ENCODE data around the gene HOXA10.

Gene HOXA10

DNA sequence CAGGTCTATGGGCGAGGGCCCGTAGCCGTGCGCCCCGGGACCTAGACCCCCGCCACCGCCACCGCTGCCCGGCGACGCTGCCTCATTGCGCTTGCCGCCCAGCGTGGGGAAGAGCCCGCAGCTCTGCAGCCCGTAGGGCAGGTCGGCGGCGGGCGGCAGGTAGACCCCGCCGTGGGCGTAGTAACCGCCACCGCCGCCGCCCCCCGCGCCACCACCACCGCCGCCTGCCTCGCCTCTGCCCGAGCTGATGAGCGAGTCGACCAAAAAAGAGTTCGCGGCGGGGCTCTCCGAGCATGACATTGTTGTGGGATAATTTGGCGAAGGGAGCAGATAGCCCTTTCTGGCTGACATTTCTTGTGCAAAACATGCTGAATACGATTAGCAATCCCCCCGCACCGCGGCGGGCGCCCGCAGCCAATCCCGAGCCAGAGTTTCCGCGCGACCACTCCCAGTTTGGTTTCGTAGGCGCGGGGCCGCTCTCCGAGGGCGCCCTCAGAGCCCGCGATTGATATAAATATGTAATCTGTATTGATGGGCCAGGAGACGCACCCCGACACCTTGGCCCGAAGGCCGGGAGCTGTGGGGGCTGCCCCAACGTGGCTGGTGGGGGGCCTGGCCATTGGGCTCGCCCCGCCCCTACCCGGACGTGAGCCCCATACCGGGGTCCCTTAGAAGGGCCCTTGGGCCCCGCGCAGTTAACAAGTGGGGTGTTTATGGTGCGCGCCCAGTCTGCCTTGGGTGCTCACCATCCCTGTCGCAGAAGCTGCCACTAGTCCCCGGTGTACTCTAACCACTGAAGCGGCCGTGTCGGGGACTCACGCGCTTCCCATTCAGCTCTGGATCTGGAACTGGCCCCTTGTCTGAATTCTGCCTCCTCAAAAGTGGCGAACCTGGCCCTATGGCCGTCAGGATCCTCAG lies at the start of gene HOXA10:
Gene HOXA10 (minus strand): TSS at position 365 of the 918 bp plus-strand sequence. CDS start 14 bp downstream, at position 351.
- DNase-seq, result no peak

DNA sequence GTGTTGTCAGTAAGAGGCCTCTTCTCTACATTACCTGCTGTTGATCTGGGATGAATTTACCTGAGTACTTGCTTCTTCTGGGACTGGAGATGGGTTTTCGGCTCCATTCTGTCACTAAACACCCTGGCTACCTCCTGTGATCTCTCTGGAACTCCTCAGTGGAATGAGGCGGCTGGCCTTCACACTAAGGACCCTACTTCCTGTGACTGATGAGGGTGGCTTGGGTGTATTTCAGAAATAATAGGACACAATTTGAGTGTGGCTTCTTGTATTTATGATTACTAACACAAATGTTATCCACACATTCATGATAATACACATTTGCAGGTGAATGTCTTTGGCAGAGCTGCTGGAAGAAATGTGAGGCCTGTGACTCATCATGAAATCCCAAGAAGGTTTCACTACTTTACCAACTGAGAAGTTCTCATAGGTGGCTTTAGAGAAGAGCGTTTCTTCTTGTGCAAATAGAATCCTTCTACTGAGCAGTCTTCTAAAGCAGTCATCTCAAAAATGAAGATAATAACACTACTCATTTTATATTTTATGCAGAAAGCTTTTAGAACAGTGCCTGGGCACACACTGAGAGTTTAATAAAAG lies 47.2 kb upstream of the HOXA10 start:
- no peak for DNase-seq

DNA sequence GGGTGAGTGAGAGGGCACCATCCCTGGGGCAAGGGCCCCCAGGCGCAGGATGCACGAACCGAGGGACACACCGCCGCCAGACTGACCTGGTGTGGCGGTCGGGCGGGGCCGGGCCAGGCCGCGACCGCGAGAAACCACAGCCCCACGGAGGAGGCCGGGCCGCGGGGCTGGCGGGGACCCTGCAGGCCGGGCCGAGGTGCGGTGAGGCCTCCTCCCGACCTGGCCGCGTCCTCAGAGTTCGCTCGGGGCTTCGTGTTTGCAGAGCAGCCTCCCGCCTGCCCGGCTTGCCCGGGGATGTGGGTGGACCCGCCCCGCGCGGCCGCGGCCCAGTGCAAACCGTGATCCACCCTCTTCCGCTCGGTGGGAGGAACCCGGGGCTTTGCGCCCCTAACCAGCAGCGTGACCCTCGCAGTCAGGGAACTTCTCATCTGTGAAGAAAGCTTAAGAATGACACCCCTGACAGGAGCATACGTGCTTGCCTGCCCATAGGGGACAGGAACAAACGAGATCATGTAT lies 46.4 kb upstream of the HOXA10 start:
- no peak for DNase-seq

DNA sequence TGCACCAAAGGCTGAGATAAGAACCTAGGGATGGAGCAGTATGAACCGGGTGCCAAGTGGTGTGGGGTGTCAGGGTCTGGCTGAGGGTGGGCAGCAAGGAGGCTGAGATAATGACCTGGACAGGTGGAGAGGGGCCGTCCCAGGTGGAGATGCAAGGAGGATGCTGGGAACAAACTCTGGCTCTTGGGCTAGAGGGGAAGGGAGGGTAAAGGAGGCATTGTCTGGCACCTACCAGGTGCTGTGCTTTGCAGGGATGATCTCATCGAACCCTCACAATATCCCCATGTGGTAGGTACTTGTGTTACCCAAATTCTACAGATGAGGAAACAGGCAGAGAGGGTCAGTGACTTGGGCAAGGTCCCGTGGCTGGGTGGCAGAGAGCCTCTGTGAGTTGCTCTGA lies 45.7 kb upstream of the HOXA10 start:
- DNase-seq, result no peak

DNA sequence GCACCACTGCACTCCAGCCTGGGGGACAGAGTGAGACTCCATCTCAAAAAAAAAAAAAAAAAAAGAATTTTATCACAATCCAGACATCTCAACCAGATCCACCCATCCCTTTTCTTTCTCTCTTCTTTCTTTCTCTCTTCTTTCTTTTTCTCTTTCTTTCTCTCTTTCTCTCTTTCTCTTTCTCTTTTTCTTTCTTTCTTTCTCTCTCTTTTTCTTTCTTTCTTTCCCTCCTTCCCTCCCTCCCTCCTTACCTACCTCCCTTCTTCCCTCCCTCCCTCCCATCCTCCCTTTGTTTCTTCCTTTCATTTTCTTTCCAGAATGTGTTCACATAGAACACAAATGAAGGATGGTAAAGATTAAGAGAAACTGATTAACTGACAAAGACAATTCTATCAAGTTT lies 43.8 kb upstream of the HOXA10 start:
- no peak for DNase-seq

DNA sequence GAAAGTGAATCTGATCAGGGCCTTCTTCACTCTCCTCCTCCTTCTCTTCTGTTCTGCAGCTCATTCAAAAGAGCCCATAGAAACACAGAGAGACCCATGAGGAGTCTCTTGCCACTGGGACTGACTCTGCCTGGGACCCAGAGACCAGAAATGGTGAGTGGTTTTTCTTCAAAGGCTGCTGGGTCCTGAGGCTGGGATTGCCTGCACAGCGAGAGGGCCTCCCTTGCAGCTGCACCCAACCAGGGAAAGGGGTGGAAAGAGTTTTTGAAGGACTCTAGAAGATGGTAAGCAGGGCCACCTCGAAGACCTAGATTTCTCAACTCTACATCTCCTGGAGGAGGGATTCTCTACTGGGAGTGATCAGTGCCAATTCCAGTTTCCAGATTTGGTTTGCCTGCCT lies 41.2 kb upstream of the HOXA10 start:
- no peak for DNase-seq

DNA sequence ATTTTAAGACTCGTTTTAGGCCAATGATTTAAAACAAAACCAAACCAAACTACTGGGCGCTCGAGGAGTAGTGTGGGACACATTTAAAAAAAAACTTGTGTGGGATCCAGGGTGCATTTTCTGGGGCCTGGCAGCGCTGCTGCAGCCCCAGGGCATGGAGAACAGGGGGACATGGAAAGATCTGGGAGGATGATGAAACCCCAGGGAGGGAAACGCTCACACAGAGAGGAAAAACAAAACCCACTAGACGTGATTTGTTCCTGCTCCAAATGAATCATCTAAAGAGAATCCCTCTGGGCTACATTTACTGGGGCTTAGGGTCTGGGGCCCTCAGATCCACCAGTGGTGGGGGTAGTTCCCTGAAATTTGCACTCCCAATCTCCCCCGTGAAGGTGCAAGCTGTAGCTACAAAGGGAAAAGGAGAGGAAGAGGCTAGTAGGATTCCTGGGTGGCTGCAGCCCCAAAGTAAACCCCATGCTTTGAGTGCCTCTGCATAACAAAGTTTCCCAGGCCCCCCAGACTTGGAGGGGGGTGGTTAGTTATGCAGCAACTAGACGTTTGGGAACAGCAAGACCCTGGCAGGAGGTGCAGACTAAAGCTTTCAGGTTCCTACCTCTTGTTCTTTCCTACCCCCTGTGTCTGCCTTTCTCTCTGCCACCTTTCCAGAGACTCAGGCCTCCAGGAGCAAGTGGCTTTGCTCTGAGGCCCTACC lies 40.3 kb upstream of the HOXA10 start:
- no peak for DNase-seq

DNA sequence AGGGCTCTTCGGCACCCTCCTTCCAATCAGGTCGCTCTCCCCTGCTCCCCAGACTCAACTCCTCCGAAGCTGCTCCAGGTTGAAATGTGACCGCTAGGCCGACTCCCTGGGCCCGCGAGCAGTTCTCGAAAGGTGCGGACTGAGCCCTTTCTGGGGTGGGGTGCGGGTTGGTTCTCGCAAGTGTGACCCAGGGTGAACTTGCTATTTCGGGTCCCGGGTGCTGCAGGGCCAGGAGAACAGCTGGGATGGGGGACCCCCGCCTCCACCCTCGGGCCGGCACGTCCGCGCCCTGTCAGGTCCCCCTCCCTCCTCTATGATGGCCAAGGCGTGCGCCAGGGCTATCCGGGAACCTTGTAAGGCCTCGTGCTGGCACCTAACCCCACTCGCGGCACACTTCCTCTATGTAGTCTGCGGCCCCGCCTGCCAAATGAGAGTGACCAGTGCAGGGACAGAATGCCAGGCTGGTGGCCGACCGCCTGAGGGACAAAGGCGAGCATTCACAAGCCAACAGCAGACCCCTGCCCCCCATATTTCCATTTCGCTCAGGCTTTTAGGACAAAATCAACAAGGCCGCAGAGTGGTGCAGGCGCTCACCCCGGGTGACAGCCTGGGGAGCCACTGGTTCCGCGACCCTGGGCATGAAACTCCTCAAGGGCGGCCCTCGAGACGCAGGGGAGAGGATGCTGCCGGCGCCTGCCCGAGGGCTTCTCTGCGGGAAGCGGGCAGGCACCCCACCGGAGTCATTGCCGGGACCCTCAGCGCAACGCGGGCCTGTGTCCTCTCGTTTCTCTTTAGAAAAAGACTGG lies 39.5 kb upstream of the HOXA10 start:
- no peak for DNase-seq

DNA sequence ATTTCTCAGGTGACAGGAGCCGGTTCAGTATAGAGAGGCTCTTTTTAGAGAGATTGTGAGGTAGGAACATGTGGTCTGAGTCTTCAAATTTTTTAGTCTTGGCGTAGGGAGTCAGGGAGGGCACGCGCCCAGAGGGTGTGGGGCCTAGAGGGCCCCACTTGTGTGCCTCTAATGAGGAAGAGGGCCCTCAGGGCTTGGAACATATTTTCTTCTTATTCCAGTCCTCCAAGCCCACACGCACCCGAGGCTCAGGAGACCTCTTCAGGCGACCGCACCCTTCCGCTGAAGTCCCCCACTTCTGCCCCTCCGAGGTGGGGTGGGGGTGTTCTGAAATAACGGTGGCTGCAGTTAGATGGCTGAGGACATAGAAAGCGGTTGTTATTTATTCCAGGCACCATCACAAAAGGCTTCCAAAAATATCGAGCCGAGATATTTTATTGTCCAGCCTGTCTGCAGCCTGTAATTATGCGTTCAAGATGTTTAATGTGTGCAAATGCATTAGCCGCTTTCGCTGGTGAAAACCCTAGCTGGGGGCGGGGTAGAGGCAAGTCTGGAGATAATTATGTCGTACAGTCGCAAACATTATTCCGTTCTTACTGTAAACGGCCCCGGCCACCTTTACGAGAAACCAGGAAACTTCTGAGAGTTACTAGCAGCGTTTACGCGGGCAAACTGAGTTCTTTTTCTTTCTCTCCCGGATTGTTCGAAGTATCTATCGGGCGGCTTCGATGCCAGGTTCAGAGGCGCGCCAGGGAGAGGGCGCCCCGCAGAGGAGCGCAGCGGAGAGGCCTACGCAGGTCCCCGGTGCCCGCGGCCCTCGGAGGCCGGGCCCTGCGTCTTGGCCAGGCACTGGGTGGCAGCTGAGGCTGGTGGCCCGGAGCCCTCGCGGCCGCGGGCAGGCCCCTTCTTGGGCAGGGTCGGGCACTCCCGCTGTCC lies 38.6 kb upstream of the HOXA10 start:
- no peak for DNase-seq

DNA sequence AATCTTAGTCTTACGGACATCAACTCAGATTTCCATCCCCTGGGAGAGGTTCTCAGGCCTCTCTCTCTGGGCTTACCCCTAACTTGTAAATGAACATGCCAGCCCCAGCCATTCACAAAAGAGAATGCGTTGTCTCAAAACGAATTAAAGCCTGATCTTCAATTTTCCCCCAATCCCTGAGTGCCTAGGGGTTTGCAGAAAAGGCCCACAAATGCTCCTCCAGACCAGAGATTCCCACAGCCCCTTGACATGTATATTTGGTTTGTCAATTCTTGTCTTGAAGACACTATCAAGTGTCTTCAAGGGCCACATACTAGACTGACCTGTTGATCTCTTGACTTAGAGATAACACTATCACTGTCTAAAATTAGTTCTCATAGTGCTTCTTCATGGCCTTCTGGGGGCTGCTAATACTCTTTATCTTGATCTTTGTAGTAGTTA lies 37.7 kb upstream of the HOXA10 start:
- no peak for DNase-seq

DNA sequence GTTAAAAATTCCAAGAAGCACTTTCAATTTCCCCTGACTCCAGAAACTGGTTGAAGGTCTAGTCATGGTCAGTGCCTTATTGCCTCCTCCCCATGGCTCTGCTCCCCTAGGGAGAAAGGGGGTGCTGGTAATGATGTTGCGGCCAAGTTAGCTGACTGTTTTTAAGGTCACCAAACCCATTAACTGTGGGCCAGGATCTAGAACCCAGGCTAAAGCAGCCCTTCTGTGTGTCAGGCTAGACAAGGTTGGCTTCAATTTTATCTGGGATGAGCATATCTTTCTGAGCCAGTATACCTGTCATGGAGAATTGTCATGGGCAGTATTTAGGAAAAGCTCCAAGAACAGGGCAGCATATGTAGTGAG lies 36.9 kb upstream of the HOXA10 start:
- DNase-seq, result no peak

DNA sequence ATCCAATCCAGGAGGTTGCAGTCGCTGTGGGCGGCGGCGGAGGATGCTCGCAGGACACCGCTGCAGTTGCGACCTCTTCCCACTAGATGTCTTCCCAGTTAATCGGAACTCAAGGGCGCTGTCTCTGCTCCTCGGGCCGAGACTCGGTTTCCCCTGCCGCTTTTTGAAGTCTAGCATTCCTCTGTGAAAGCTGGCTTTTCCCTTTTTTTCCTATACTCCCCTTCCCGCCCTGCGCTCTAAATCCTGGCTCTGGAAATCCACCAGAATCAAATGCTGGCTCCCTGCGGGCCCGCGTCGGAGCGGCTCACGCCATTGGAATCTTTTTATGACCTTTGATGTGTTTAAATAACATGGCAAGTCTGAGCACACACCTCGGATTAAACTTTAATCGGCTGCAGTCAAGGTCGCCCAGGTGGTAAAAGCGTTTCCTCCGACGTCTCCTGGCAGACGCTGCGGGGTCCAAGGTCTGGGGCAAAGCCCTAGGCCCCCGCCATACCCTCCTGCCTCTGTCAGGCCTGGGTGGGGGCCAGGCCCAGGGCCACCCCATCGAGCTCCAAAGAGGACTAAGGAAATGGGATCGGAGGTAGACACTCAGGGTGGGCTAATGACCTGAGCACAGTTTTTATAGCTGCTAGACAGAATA lies 36.4 kb upstream of the HOXA10 start:
- DNase-seq, result no peak

DNA sequence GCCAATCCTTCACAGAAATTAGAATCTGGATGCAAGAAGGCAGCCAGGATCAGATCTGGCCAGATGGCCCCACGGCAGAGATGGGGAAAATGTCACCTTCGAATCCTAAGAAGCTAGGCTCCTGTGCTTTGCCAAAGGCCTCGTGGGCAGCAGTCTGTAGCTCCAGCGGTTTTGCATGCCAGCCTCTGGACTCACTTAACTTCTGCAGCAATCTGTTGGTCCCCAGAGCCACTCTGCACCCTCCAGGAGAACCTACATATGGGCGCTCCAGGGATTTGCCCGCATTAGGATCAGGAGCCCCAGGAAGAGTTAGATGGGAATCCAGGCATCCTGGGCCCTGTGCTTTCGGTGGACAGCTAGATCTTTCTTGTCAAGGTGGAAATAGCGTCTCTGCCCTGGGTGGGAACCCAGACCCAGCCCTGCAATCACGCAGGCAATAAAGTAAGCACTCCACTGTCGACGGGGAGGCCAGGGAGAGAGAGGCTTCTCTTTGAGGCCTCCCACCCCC lies 35.9 kb upstream of the HOXA10 start:
- DNase-seq, result no peak

DNA sequence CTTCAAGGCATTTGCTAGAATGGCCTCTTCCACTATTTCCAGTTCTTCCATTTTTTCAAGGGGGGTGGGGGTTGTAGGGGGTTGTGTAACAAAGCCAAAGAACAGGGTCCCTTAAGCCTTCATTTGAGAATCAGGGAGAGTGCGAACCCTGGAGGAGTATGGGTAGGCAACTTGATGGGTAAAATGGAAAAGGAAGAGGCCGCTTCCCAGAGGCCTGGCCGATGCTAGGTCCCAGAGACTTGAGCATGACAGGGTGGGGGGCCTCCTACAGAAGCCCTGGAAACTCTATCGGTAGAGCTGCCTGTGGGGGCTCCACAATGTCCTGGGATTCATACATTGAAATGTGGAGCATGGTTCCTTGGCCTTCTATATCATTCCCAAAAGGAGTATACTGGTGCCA lies 34.9 kb upstream of the HOXA10 start:
- DNase-seq, result no peak

DNA sequence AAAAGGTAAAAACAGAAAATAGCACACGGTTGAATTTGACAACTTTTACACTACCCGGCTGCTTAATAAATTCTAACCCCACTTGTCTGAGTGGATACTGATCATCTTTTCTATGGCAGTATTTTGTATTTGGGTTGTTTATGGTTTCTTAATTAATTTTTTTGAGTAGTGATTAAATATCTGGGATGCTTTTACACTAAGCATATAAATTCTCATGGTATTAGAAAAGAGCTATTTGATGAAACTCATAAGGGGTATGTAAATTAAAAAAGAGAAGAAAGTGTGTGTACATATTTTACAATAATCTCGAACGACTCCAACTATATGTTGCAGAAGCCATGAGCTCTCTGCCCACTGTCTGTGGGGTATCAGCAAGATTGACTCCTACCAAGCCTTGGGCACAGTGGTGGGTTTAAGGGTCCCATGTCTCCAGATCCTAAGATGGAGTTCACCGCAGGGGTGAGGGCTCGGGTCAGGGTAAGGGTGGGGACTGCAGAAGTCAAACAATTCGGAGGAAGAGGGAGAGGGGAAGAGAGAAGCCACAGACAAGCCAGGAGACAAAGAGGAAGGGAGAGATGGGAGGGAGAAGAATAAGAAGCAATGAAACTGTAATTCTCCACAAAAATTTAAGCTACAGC lies 33.3 kb upstream of the HOXA10 start:
- DNase-seq, result no peak

DNA sequence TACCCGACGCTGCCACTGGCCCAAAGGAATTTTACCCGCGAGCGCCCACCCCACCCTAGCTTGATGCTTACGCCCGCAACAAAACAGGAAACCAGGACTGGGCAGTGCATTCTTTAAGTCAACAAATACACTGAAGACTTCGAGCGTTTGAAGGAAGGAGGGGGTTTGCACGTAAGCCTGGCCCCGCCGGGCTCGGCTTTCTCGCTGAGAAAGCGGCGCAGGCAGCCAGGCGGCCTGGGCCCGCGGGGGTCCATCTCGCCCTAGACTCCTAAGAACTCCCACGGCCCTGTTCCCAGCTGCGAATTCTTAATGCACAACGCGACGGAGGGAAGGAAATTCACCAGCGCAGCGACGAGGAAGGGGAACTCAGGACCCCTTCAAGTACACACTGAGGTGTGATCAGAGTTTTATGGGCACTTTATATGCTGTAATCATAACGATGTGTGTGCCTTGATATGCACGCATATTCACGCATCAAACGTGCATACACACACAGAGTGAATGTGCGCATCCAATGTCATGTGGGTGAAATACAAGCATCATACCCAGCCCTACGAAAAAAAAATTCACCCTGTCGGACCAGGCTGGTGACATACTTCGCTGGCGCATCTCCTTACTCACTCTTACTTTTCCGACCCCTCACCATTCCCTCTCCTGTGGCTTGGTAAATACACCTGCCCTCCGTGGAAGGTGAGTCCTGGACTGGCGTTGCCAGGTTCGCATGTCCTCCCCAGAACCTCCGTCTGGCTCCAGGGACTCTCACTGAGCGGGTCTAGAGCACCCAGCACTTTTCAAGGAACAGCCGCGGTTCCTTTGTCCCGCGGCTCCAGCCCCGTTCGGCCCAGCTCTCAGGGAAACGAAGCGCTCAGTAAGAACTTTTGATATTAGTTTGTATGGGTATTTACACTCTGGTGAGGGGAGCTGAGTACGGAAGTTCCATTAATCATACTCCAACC lies 31.5 kb upstream of the HOXA10 start:
- no peak for DNase-seq

DNA sequence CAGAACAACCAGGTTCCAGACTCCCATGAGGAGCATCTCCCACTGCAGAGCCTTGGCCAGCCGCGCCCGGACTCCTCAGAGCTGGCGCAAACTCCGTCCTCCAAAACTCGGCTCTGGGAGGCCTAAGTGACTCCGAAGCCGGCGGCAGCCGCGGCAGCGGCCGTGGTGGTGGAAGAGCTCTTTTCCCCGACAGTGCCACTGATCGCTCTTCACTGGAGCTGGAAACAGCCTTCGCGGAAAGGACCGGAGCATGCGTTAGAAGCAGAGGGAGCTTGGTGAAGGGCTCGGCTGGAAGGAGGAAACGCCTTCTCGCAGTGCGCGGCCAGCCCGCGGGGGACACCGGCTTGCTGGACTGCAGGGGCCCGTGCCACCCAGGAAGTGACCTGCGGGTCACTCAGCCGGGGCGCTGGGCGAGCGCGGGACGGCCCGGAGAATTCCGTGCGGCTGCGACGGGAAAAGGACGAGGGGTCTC lies 30.8 kb upstream of the HOXA10 start:
- no peak for DNase-seq

DNA sequence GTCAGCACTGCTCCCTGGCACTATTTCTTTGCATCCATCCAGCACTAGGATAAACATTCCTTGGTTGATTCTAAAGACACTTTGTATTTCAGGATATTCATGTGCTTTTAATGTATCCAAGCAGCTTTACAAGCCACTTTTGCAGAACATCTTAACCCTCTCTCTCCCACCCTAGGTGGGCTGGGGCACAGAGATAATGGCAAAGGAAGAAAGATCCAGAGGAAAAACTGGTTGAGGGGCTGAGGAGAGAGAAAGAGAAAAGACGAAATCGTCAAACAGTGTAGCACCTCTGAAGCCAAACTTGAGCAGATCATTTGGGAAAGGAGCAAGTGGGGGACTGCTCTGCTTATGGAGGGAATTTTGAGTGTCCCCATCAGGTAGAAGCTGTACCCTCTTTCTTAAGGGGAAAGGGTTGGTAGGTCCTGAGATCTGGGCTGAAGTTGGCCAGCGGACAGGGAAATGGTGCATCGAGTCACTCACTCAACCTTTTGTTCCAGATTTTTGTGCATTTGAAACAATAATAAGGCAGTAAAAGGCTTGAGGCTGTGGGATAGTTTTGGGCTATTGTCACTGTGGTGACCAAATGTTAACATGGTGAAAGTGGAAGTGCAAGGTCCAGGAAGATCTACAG lies 30.0 kb upstream of the HOXA10 start:
- DNase-seq, result no peak

Measured in hippocampal formation (tissue), 2 donors.